Psoas muscle (tissue), 8 donors: Measurements from ENCODE around the gene SSBP4. TPM values are rescaled to one million over a fixed set of nuclear protein-coding genes. Genes with fewer than 3 reads are reported as not detected.

Experiments
- ATAC-seq, 4 donors: fragments of 200-7000 bp; cut with Tn5 transposase; one replicate each; pipeline ENCODE4 v1.9.1; 2020; ENCODE audit warnings: moderate library complexity in 3 of 4, mild to moderate bottlenecking in 2 of 4
- DNase-seq, 2 donors: peaks; one replicate each; pipeline ENCODE4 v3.0.0-alpha.2; 2020
- H3K27ac ChIP-seq: fragments of 200-600 bp; one replicate; pipeline ENCODE4 v1.8.0; 2022
- H3K27me3 ChIP-seq, 3 donors: fragments of 200-600 bp in 1 of 3; one replicate each; pipeline versions ENCODE4 v1.6.1 to v1.8.0; 2013 to 2022; ENCODE audit warnings: low read length in 2 of 3, mild to moderate bottlenecking in 2 of 3, moderate library complexity in 1 of 3; ENCODE audit not compliant: insufficient read depth in 3 of 3
- H3K36me3 ChIP-seq, 2 donors: fragments of 200-600 bp in 1 of 2; one replicate each; pipeline versions ENCODE4 v1.6.1 to v1.8.0; 2013 to 2022; ENCODE audit warnings: low read depth in 1 of 2, mild to moderate bottlenecking in 1 of 2, moderate library complexity in 1 of 2; ENCODE audit not compliant: insufficient read depth in 1 of 2
- H3K4me1 ChIP-seq: fragments of 200-600 bp; one replicate; pipeline ENCODE4 v1.8.0; 2022
- H3K4me3 ChIP-seq: fragments of 200-600 bp; one replicate; pipeline ENCODE4 v1.8.0; 2022; ENCODE audit warnings: mild to moderate bottlenecking
- H3K9me3 ChIP-seq: fragments of 200-600 bp; one replicate; pipeline ENCODE4 v1.8.0; 2022
- CTCF ChIP-seq: fragments of 200-600 bp; IDR thresholded peaks from one replicate; pipeline ENCODE4 v1.8.0; 2022; ENCODE audit warnings: antibody characterized with exemption
- WGBS, 3 donors: extraction: QIAGEN DNeasy Blood & Tissue Kit; methylation state at CpG; one replicate each; pipeline versions ENCODE4 v1.1.6 to v1.1.7; 2013; 5-methylcytosine and 5-hydroxymethylcytosine counted together
- intact Hi-C, 2 donors: fragments of 100-400 bp; cut with DNase I; formaldehyde crosslinking; loops; one replicate each; pipeline versions ENCODE4 v1.11.0 to v1.14.2; 2022
- polyA plus RNA-seq, 3 donors: library from polyadenylated mRNA; stranded (reverse); fragments of 200-250 nt; gene quantifications; one replicate each; pipeline ENCODE4 v1.2.3, GENCODE V29; 2013
- total RNA-seq, 4 donors: library from RNA; stranded (reverse); fragmentation: NEBNext Ultra II Directional in 2 of 4; extraction: Animal tissue kit (Norgen Biotek cat#: 25700) in 2 of 4; gene quantifications; one replicate each; pipeline versions ENCODE4 v1.2.1 to v1.2.4, GENCODE V29; 2021 to 2023
- donor health status: healthy with polysubstance abuse.
- donor health status: DM: no; HTN: no; CAD: no; lungs with moderate emphysema.
- donor health status: Bipolar disorder and iron deficiency.
- donor health status: healthy.
- donor health status: DM: yes; HTN: yes; CAD: no.
- donor health status: DM: no; HTN: no; CAD: no.
- donor health status: DM: no; HTN: no; CAD: no.
- donor health status: DM: yes; HTN: yes; CAD: no.

Gene SSBP4
- total and polyA plus RNA-seq, 7 donors, result 25.8 to 46.1 (median 29.3) TPM

DNA sequence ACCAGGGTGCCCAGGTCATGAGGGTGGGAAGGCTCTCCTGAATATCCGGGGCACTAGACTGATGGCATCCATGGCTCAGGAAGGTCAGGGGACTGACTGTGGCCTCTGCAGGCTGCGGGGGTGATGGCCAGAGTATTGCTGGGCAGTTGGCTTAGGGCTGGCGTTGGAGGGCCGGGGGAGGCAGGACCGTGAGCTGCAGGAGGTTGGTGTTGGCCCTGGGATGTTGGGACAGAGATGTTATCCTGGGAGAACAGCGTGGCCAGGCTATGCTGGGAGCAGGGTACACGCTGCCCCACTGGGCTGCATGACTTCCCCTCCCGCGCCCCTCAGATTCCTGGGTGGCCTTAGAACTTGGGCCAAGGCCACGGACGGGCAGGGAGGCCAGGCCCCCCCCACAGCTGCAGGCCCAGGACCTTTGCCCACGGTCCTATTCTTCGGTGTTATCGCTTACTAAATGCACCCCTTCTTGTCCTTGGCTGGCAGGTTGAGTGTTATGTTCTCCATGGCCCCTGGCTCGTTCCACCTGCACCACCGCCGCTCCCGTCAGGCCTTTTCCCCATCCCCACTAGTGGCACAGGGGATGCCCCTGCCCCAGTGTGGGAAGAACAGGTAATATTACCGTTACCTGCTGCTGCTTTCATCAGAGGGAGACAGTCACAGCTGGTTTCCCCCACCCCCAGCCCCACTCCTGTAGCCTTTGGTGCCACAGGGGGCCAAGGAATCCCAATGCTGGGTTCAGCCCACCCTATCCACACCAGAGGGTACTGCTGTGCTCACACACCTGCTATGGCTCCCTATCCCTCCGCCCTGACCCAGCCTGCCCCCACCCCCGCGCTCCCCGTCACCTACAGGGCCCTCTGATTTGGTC lies 22.0 kb downstream of the SSBP4 start:
- intact Hi-C loops, result no loop called here
- Histone ChIP-seq H3K27me3 (peaks cover 0 to 8% (median 6%) of the 10 kb centered on the region in 3 donors), H3K36me3 (peaks cover 7 to 36% of the 10 kb centered on the region in 2 donors), H3K4me1 (peaks cover 18% of the 10 kb centered on the region), H3K9me3 (no peaks in the 10 kb centered on the region), H3K27ac (no peak overlapping the region), H3K4me3 (no peak overlapping the region)
- ATAC-seq (no peak), DNase-seq (no peak)
- TF ChIP-seq CTCF, result no peak
- 78 to 83% (median 79%) methylated on average over 23 of the region's 23 CpGs for WGBS, 3 donors

DNA sequence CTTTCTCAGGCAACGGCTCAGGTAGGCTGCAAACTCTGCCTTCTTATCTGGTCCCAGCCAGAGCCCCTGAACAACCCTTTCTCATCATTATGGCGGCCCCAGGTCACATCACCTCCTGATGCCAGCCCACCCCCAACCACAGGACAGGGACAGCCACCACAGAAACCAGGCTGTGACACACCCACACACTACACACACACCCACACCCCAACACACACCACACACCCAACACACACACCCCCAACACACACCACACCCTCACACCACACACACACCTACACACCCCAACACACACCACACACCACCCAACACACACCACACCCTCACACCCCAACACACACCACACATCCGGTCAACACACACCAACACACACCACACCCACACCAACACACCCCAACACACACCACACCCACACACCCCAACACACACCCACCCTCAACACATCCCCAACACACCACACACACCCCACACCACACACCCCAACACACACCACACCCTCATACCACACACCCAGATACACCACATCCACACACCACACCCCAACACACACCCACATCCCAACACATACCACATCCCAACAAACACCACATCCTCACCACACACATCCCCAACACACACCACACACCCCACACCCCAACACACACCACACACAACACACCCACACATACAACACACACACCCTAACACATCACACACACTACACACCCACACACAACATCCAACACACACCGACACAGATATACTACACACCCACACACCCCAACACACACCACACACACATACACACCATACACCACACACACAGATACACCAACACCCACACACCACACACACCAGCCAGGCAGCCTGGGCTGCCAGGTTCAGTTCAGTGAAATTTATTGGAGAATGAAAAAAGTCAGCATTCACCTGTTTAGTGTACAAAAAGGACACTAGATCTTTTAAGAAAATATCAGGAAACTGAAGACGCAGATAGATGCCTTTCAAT lies 22.9 kb downstream of the SSBP4 start:
- H3K36me3 ChIP-seq, result peaks cover 7 to 44% of the 10 kb centered on the region in 2 donors
- 86 to 91% (median 91%) methylated on average over 5 of the region's 5 CpGs for WGBS, 3 donors
- no peak for TF ChIP-seq CTCF
- H3K4me3 ChIP-seq, result no peak overlapping the region
- intact Hi-C loops, result no loop called here
- peaks cover 12% of the 10 kb centered on the region for H3K4me1 ChIP-seq
- peaks cover 0 to 8% (median 6%) of the 10 kb centered on the region in 3 donors for H3K27me3 ChIP-seq
- ATAC-seq (no peak), DNase-seq (no peak)
- no peaks in the 10 kb centered on the region for H3K9me3 ChIP-seq
- H3K27ac ChIP-seq, result no peak overlapping the region

DNA sequence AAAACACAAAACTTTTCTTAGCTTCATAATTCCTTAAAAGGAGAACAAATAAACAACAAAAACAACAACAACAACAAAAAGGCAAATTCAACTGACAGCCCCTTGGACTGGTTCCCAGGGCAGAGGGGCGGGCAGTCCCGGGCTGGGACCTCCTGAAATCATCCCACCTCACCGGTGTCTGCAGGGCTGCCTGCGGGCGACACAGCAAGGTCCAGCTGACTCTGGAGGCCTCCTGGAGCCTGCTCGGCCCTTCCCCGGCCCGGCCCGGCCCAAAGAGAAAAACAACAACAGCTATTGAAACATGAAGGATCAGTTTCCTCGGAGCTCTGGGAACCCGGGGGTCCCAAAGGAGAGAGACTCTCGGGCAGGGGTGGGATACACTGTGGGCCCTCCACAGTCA lies 23.7 kb downstream of the SSBP4 start:
- Histone ChIP-seq H3K4me1 (peaks cover 7% of the 10 kb centered on the region), H3K27ac (no peak overlapping the region), H3K4me3 (no peak overlapping the region)

DNA sequence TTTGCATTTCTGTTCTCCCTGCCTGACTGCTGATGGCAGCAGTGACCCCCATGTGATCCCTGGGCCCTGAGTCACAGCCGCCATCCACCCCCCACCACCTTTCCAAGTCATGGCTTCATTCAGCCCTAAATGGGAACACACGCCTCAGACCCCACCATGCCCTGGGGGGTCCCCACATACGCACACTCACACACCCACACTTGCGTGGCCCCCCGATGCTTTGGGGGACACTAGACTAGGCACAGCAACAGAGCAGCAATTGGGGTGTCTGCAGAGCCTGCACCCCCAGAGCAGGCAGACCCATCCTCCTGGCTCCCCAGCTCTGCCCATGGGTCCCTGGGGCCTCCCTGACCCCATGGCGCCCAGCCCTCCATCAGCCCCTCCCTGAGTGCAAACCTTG lies 24.2 kb downstream of the SSBP4 start:
- TF ChIP-seq CTCF, result no peak
- intact Hi-C loops, result no loop called here
- peaks cover 3% of the 10 kb centered on the region for H3K4me1 ChIP-seq
- H3K4me3 ChIP-seq, result no peak overlapping the region
- WGBS, 3 donors, result 93 to 97% (median 96%) methylated on average over 6 of the region's 6 CpGs
- peaks cover 7 to 57% of the 10 kb centered on the region in 2 donors for H3K36me3 ChIP-seq
- peaks cover 0 to 8% (median 6%) of the 10 kb centered on the region in 3 donors for H3K27me3 ChIP-seq
- H3K27ac ChIP-seq, result no peak overlapping the region
- ATAC-seq (no peak), DNase-seq (no peak)
- H3K9me3 ChIP-seq, result no peaks in the 10 kb centered on the region

More for the DNA sequence above, 23.7 kb downstream of the SSBP4 start:
- ATAC-seq, result no peak
- Histone ChIP-seq H3K9me3 (no peaks in the 10 kb centered on the region), H3K27me3 (peaks cover 0 to 8% (median 6%) of the 10 kb centered on the region in 3 donors), H3K36me3 (peaks cover 7 to 52% of the 10 kb centered on the region in 2 donors)
- intact Hi-C loops, result no loop called here
- WGBS, 3 donors, result 78 to 86% (median 82%) methylated on average over 12 of the region's 12 CpGs
- TF ChIP-seq CTCF, result no peak
- no peak for DNase-seq
